Neural progenitor cell (in vitro differentiated cells): ENCODE measurements around the gene PEX6. TPM values are rescaled to one million over a fixed set of nuclear protein-coding genes. Genes with fewer than 3 reads are reported as not detected.

Experiments
- DNase-seq: peaks from one replicate; pipeline ENCODE4 v3.0.0-alpha.2; 2016; ENCODE audit warnings: low spot score
- H2AFZ ChIP-seq: fragments of 200-600 bp; sonication (generic); replicated peaks from 2 replicates; pipeline ENCODE4 v1.6.1; 2016; ENCODE audit warnings: antibody characterized with exemption
- H3F3A ChIP-seq: fragments of 200-600 bp; sonication (generic); 2 replicates; pipeline ENCODE4 v1.6.1; 2016; ENCODE audit warnings: antibody characterized with exemption, low read depth
- H3K27ac ChIP-seq: fragments of 200-600 bp; sonication (generic); 2 replicates; pipeline ENCODE4 v1.5.1; 2016; ENCODE audit warnings: mild to moderate bottlenecking
- H3K27me3 ChIP-seq: fragments of 200-600 bp; sonication (generic); 2 replicates; pipeline ENCODE4 v1.6.1; 2016; ENCODE audit warnings: mild to moderate bottlenecking, moderate library complexity
- H3K36me3 ChIP-seq: fragments of 200-600 bp; sonication (generic); 2 replicates; pipeline ENCODE4 v1.5.1; 2016
- H3K4me1 ChIP-seq: fragments of 200-600 bp; sonication (generic); 2 replicates; pipeline ENCODE4 v1.6.1; 2016; ENCODE audit warnings: mixed run types
- H3K4me2 ChIP-seq: fragments of 200-600 bp; sonication (generic); 2 replicates; pipeline ENCODE4 v1.6.1; 2016
- H3K4me3 ChIP-seq: fragments of 200-600 bp; sonication (generic); 2 replicates; pipeline ENCODE4 v1.5.1; 2016
- H3K79me2 ChIP-seq: fragments of 200-600 bp; sonication (generic); 2 replicates; pipeline ENCODE4 v1.6.1; 2016; ENCODE audit warnings: low read depth
- H3K9ac ChIP-seq: fragments of 200-600 bp; sonication (generic); 2 replicates; pipeline ENCODE4 v1.6.1; 2016
- H3K9me3 ChIP-seq: fragments of 200-600 bp; sonication (generic); 2 replicates; pipeline ENCODE4 v1.5.1; 2016; ENCODE audit warnings: low read depth
- H4K20me1 ChIP-seq: fragments of 200-600 bp; sonication (generic); 2 replicates; pipeline ENCODE4 v1.6.1; 2016; ENCODE audit warnings: low read depth
- H3K27ac Mint-ChIP-seq: 3 replicates; pipeline ENCODE4 v1.8.0; 2021; ENCODE audit warnings: mixed read lengths
- H3K27me3 Mint-ChIP-seq: 2 replicates; pipeline ENCODE4 v1.8.0; 2022; ENCODE audit warnings: low read depth, mild to moderate bottlenecking, inconsistent platforms, moderate library complexity, mixed read lengths; ENCODE audit not compliant: insufficient read depth
- H3K36me3 Mint-ChIP-seq: 3 replicates; pipeline ENCODE4 v1.8.0; 2021; ENCODE audit warnings: mixed read lengths
- H3K4me1 Mint-ChIP-seq: 3 replicates; pipeline ENCODE4 v1.8.0; 2021; ENCODE audit warnings: mixed read lengths
- H3K4me3 Mint-ChIP-seq: 3 replicates; pipeline ENCODE4 v1.8.0; 2021; ENCODE audit warnings: mild to moderate bottlenecking, moderate library complexity, mixed read lengths
- H3K9me3 Mint-ChIP-seq: 3 replicates; pipeline ENCODE4 v1.8.0; 2020; ENCODE audit warnings: mixed read lengths
- CTCF ChIP-seq: fragments of 200-600 bp; sonication (generic); IDR thresholded peaks from 2 replicates; pipeline ENCODE4 v1.5.1; 2017; ENCODE audit warnings: antibody characterized with exemption, mild to moderate bottlenecking
- EZH2 ChIP-seq: fragments of 200-600 bp; sonication (generic); IDR thresholded peaks from 2 replicates; pipeline ENCODE4 v1.6.1; 2017; ENCODE audit warnings: antibody characterized with exemption, mild to moderate bottlenecking, moderate library complexity
- EZH2phosphoT487 ChIP-seq: fragments of 200-600 bp; sonication (generic); IDR thresholded peaks from 2 replicates; pipeline ENCODE4 v1.6.1; 2017; ENCODE audit warnings: antibody characterized with exemption
- total RNA-seq: library from RNA; depleted of rRNA; stranded (reverse); fragments of >200 nt; gene quantifications from 2 replicates; pipeline ENCODE4 v1.2.3, GENCODE V29; 2015; ENCODE audit warnings: low replicate concordance

The PEX6 gene
- total RNA-seq, 1 donor from 2014 or later: 11.3 TPM

GRCh38 chr6:43007126-43007525 lies 28.1 kb upstream of the PEX6 start:
- no peak overlapping the region for H3K27ac Mint-ChIP-seq
- H3K79me2 ChIP-seq: peaks cover 9% of the 10 kb centered on the region
- no peak overlapping the region for H3K4me2 ChIP-seq
- TF ChIP-seq CTCF: no peak
- TF ChIP-seq EZH2phosphoT487: no peak
- TF ChIP-seq EZH2: no peak
- no peaks in the 10 kb centered on the region for H3K9me3 Mint-ChIP-seq
- H3K4me1 Mint-ChIP-seq: peaks cover 8% of the 10 kb centered on the region
- H3K27ac ChIP-seq: no peak overlapping the region
- H3K27me3 ChIP-seq: no peaks in the 10 kb centered on the region
- H3K4me1 ChIP-seq: peaks cover under 1% of the 10 kb centered on the region
- no peak overlapping the region for H3K4me3 Mint-ChIP-seq
- H3K9ac ChIP-seq: no peak overlapping the region
- peaks cover 9% of the 10 kb centered on the region for H3F3A ChIP-seq
- no peak for DNase-seq
- peaks cover 18% of the 10 kb centered on the region for H3K36me3 Mint-ChIP-seq
- peaks cover 6% of the 10 kb centered on the region for H4K20me1 ChIP-seq
- no peaks in the 10 kb centered on the region for H3K9me3 ChIP-seq
- no peak overlapping the region for H3K4me3 ChIP-seq
- H3K36me3 ChIP-seq: no peaks in the 10 kb centered on the region
- no peak overlapping the region for H2AFZ ChIP-seq
- H3K27me3 Mint-ChIP-seq: peaks cover 2% of the 10 kb centered on the region

DNA sequence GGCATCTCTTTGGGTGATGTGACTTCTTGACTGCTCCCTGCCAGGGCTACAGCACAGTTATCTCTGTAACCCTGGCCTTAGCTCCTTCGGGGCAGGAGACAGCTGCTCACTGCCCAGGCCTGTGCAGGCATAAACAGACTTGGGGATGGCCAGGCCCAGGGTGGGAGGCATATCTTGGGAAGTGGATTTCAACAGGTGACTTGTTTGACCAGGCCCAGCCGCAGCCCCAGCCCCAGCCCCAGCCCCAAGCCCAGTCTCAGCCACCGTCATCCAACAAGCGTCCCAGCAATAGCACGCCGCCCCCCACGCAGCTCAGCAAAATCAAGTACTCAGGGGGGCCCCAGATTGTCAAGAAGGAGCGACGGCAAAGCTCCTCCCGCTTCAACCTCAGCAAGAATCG lies 27.3 kb upstream of the PEX6 start:
- Histone ChIP-seq H3F3A (peaks cover 9% of the 10 kb centered on the region), H3K4me1 (no peaks in the 10 kb centered on the region), H3K36me3 (no peaks in the 10 kb centered on the region), H2AFZ (no peak overlapping the region), H3K4me3 (no peak overlapping the region), H3K9ac (no peak overlapping the region), H3K9me3 (no peaks in the 10 kb centered on the region), H4K20me1 (peaks cover 4% of the 10 kb centered on the region), H3K27me3 (no peaks in the 10 kb centered on the region), H3K79me2 (no peaks in the 10 kb centered on the region), H3K4me2 (no peak overlapping the region), H3K27ac (no peak overlapping the region)
- no peak for TF ChIP-seq EZH2
- no peak for TF ChIP-seq EZH2phosphoT487
- TF ChIP-seq CTCF: no peak
- peaks cover 18% of the 10 kb centered on the region for H3K36me3 Mint-ChIP-seq
- H3K9me3 Mint-ChIP-seq: no peaks in the 10 kb centered on the region
- H3K27me3 Mint-ChIP-seq: peaks cover 2% of the 10 kb centered on the region
- no peaks in the 10 kb centered on the region for H3K4me1 Mint-ChIP-seq
- H3K4me3 Mint-ChIP-seq: no peak overlapping the region
- H3K27ac Mint-ChIP-seq: peak overlapping the region; percentile 57
- DNase-seq: no peak

DNA sequence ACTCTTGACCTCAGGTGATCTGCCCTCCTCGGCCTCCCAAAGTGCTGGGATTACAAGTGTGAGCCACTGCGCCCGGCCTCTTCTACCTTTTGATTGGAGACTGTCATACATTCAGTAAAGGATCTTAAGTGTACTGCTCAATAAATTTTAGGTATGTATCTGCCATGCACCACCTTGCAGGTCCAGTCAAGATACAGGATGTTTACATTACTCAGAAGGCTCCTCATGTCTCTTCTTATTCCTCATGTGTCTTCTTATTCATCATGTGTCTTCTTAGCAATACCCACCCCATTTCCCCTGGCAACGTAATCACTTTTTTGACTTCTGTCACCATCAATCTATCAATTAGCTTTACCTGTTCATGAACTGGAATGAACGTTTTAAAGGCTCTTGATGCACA lies 26.9 kb upstream of the PEX6 start:
- H3K27me3 ChIP-seq: no peaks in the 10 kb centered on the region
- H3K9ac ChIP-seq: no peak overlapping the region
- H3K27ac ChIP-seq: no peak overlapping the region
- H2AFZ ChIP-seq: no peak overlapping the region
- TF ChIP-seq EZH2: no peak
- no peak for TF ChIP-seq CTCF
- no peak for TF ChIP-seq EZH2phosphoT487
- H3K4me3 ChIP-seq: no peak overlapping the region
- H3K27me3 Mint-ChIP-seq: peaks cover 2% of the 10 kb centered on the region
- no peak overlapping the region for H3K4me2 ChIP-seq
- no peaks in the 10 kb centered on the region for H3K9me3 ChIP-seq
- H3K9me3 Mint-ChIP-seq: no peaks in the 10 kb centered on the region
- no peak overlapping the region for H3K4me3 Mint-ChIP-seq
- no peak overlapping the region for H3K27ac Mint-ChIP-seq
- no peaks in the 10 kb centered on the region for H3K36me3 ChIP-seq
- no peak for DNase-seq
- H3K4me1 Mint-ChIP-seq: no peaks in the 10 kb centered on the region
- peaks cover 18% of the 10 kb centered on the region for H3K36me3 Mint-ChIP-seq
- no peaks in the 10 kb centered on the region for H3K4me1 ChIP-seq
- H4K20me1 ChIP-seq: peaks cover 7% of the 10 kb centered on the region
- no peaks in the 10 kb centered on the region for H3K79me2 ChIP-seq
- H3F3A ChIP-seq: peaks cover 9% of the 10 kb centered on the region
